Activated T-cell treated with anti-CD3 and anti-CD28 coated beads, Interleukin-2, amount 50 U/mL, for 1 hour (primary cell): Measurements from ENCODE around the gene IHH.
A peak's percentile ranks its signal among the peaks of the same experiment; 100 is the strongest.

Experiments used
- DNase-seq: peaks from one replicate; pipeline ENCODE4 v3.0.0-alpha.2; 2020

The IHH gene

GRCh38 chr2:219037783-219038499 lies 22.8 kb downstream of the IHH start:
- DNase-seq, result peak; percentile 4

- no peak for DNase-seq
Measured at GRCh38 chr2:219035942-219036341, 24.8 kb downstream of the IHH start.

GRCh38 chr2:219034823-219035222 lies 25.9 kb downstream of the IHH start:
- DNase-seq, result no peak

GRCh38 chr2:219032051-219032745 lies 28.5 kb downstream of the IHH start:
- no peak for DNase-seq

GRCh38 chr2:219031005-219031738 lies 29.5 kb downstream of the IHH start:
- DNase-seq, result no peak

- no peak for DNase-seq
Measured at GRCh38 chr2:219030177-219030940, 30.4 kb downstream of the IHH start.

- DNase-seq, result peak; percentile 79
Measured at GRCh38 chr2:219029829-219030165, 30.9 kb downstream of the IHH start.

- no peak for DNase-seq
Measured at GRCh38 chr2:219028996-219029828, 31.5 kb downstream of the IHH start.

- no peak for DNase-seq
Measured at GRCh38 chr2:219028141-219028540, 32.6 kb downstream of the IHH start.

GRCh38 chr2:219027511-219028055 lies 33.1 kb downstream of the IHH start:
- no peak for DNase-seq

- DNase-seq, result no peak
Measured at GRCh38 chr2:219026946-219027345, 33.8 kb downstream of the IHH start.

GRCh38 chr2:219025637-219026585 lies 34.8 kb downstream of the IHH start:
- no peak for DNase-seq

GRCh38 chr2:219024059-219024458 lies 36.7 kb downstream of the IHH start:
- DNase-seq, result no peak

GRCh38 chr2:219023045-219023605 lies 37.6 kb downstream of the IHH start:
- DNase-seq, result no peak

- DNase-seq, result peak; percentile 9
Measured at GRCh38 chr2:219022616-219023015, 38.1 kb downstream of the IHH start.

- DNase-seq, result peak; percentile 11
Measured at GRCh38 chr2:219022041-219022440, 38.7 kb downstream of the IHH start.

GRCh38 chr2:219021591-219021990 lies 39.1 kb downstream of the IHH start:
- DNase-seq, result no peak

- no peak for DNase-seq
Measured at GRCh38 chr2:219020604-219021365, 39.9 kb downstream of the IHH start.

- no peak for DNase-seq
Measured at GRCh38 chr2:219019436-219019835, 41.3 kb downstream of the IHH start.

GRCh38 chr2:219018726-219019125 lies 42.0 kb downstream of the IHH start:
- DNase-seq, result no peak
